Thyroid gland (tissue), 4 donors: ENCODE data around the gene CISD1. TPM values are rescaled to one million over a fixed set of nuclear protein-coding genes. Genes with fewer than 3 reads are reported as not detected.
"Not testable (repeated sequence)": the region's sequence is repeated elsewhere in the genome, so short reads cannot be mapped to it uniquely, and the experiment has no call there.

Experiments
- DNase-seq, 2 donors: peaks; one replicate each; pipeline ENCODE4 v3.0.0-alpha.2; 2019
- H3K27ac ChIP-seq, 3 donors: fragments of 200-600 bp; sonication (generic); 1 replicate in 2 of 3; 2 replicates in 1 of 3; pipeline ENCODE4 v1.5.1; 2016 to 2019; ENCODE audit warnings: mild to moderate bottlenecking in 1 of 3, moderate library complexity in 1 of 3
- H3K27me3 ChIP-seq: fragments of 200-600 bp; sonication (generic); one replicate; pipeline ENCODE4 v1.5.1; 2019
- H3K36me3 ChIP-seq, 2 donors: fragments of 200-600 bp; sonication (generic); one replicate each; pipeline ENCODE4 v1.5.1; 2016 to 2019
- H3K4me1 ChIP-seq, 2 donors: fragments of 200-600 bp; sonication (generic); one replicate each; pipeline ENCODE4 v1.5.1; 2017 to 2019
- H3K4me3 ChIP-seq, 3 donors: fragments of 200-600 bp; sonication (generic); replicated peaks in 1 of 3; 1 replicate in 2 of 3; 2 replicates in 1 of 3; pipeline ENCODE4 v1.5.1; 2016; ENCODE audit warnings: mild to moderate bottlenecking in 1 of 3
- H3K9me3 ChIP-seq: fragments of 200-600 bp; sonication (generic); one replicate; pipeline ENCODE4 v1.5.1; 2017
- CTCF ChIP-seq, 6 experiments: fragments of 200-600 bp in 3 of 6; fragments of 450-650 bp in 3 of 6; sonication (generic) in 3 of 6; IDR thresholded peaks; one replicate each; pipeline ENCODE4 v1.5.1; 2016 to 2019; ENCODE audit warnings: antibody characterized with exemption in 6 of 6, mild to moderate bottlenecking in 2 of 6, inconsistent platforms in 1 of 6, moderate library complexity in 1 of 6
- POLR2A ChIP-seq, 2 donors: fragments of 450-650 bp; IDR thresholded peaks; one replicate each; pipeline ENCODE4 v1.6.1; 2017; ENCODE audit warnings: antibody characterized with exemption in 2 of 2, mild to moderate bottlenecking in 2 of 2, moderate library complexity in 1 of 2
- WGBS, 2 donors: methylation state at CpG; one replicate each; pipeline ENCODE4 v1.1.5; 2017; 5-methylcytosine and 5-hydroxymethylcytosine counted together
- intact Hi-C: fragments of 100-400 bp; cut with DNase I; formaldehyde crosslinking; loops from one replicate; pipeline ENCODE4 v1.15.1; 2023
- total RNA-seq, 4 donors: library from RNA; depleted of rRNA; stranded (reverse); fragments of >200 nt; gene quantifications; one replicate each; pipeline ENCODE4 v1.2.3, GENCODE V29; 2016

The CISD1 gene
- 10 to 100 TPM; 12.1 to 32.4 (median 29.0) TPM for total RNA-seq

GRCh38 chr10:58268946-58269781 lies at the start of gene CISD1:
Gene CISD1, plus strand, starts transcription at chr10:58269162. Its CDS starts 112 bp downstream, at chr10:58269274.
- H3K27ac ChIP-seq, result peak within 1 kb of the TSS; percentile 81 to 95 (median 94)

GRCh38 chr10:58219875-58220274 lies 49.1 kb upstream of the CISD1 start:
- no peaks in the 10 kb centered on the region for H3K4me1 ChIP-seq
- no peaks in the 10 kb centered on the region for H3K36me3 ChIP-seq
- H3K27ac ChIP-seq, result no peak overlapping the region
- no peaks in the 10 kb centered on the region for H3K27me3 ChIP-seq
- H3K4me3 ChIP-seq, result no peak overlapping the region
- H3K9me3 ChIP-seq, result no peaks in the 10 kb centered on the region
- intact Hi-C loops, result no loop called here
- no peak for DNase-seq
- TF ChIP-seq POLR2A (IDR thresholded peaks at IDR 0.05) (no peak), CTCF (IDR thresholded peaks at IDR 0.05) (no peak)

More at GRCh38 chr10:58268946-58269781, at the start of gene CISD1:
- peak; percentile 19 to 89 for TF ChIP-seq POLR2A (IDR thresholded peaks at IDR 0.05)
- peak in 1 of 6 experiments; percentile 13 for TF ChIP-seq CTCF (IDR thresholded peaks at IDR 0.05)
- intact Hi-C loops, result no loop called here
- H3K9me3 ChIP-seq, result no peaks in the 10 kb centered on the region
- DNase-seq, result peak; percentile 97 to 98
- no peaks in the 10 kb centered on the region for H3K27me3 ChIP-seq
- 0 to 1% methylated on average over 14 to 58 of the region's 66 CpGs for WGBS, 2 donors
- H3K36me3 ChIP-seq, result no peaks in the 10 kb centered on the region
- H3K4me1 ChIP-seq, result peaks cover 0 to 7% of the 10 kb centered on the region in 2 donors
- H3K4me3 ChIP-seq, result peak within 1 kb of the TSS; percentile 68 to 78 (median 76)

- WGBS, 2 donors, result 96 to 97% methylated on average over 2 of the region's 2 CpGs
- Histone ChIP-seq H3K9me3 (no peaks in the 10 kb centered on the region), H3K4me3 (no peak overlapping the region), H3K27ac (no peak overlapping the region), H3K27me3 (no peaks in the 10 kb centered on the region), H3K36me3 (no peaks in the 10 kb centered on the region), H3K4me1 (no peaks in the 10 kb centered on the region)
- intact Hi-C loops, result no loop called here
- TF ChIP-seq CTCF (IDR thresholded peaks at IDR 0.05), result no peak
- no peak for DNase-seq
Measured at GRCh38 chr10:58220769-58221451, 48.1 kb upstream of the CISD1 start.

- Histone ChIP-seq H3K27ac (no peak overlapping the region), H3K36me3 (no peaks in the 10 kb centered on the region), H3K27me3 (no peaks in the 10 kb centered on the region), H3K4me1 (no peaks in the 10 kb centered on the region), H3K9me3 (no peaks in the 10 kb centered on the region), H3K4me3 (no peak overlapping the region)
- TF ChIP-seq POLR2A (IDR thresholded peaks at IDR 0.05) (no peak), CTCF (IDR thresholded peaks at IDR 0.05) (no peak)
- 98 to 99% methylated on average over 2 of the region's 2 CpGs for WGBS, 2 donors
- intact Hi-C loops, result no loop called here
- DNase-seq, result no peak
Measured at GRCh38 chr10:58225654-58226053, 43.3 kb upstream of the CISD1 start.

GRCh38 chr10:58229856-58230255 lies 39.1 kb upstream of the CISD1 start:
- 72 to 87% methylated on average over 3 to 7 of the region's 7 CpGs for WGBS, 2 donors
- H3K9me3 ChIP-seq, intact Hi-C loops, DNase-seq, H3K4me1 ChIP-seq, H3K4me3 ChIP-seq, H3K27ac ChIP-seq, H3K27me3 ChIP-seq, H3K36me3 ChIP-seq: not testable (repeated sequence)
